CD4-positive, alpha-beta T cell treated with Interleukin-2 at 100 ng/mL for 4 hours (primary cell): ENCODE results near the gene LRRTM1.

Experiments used
- DNase-seq: peaks from one replicate; pipeline ENCODE4 v3.0.0-alpha.2; 2020; ENCODE audit warnings: low spot score

Gene LRRTM1

DNA sequence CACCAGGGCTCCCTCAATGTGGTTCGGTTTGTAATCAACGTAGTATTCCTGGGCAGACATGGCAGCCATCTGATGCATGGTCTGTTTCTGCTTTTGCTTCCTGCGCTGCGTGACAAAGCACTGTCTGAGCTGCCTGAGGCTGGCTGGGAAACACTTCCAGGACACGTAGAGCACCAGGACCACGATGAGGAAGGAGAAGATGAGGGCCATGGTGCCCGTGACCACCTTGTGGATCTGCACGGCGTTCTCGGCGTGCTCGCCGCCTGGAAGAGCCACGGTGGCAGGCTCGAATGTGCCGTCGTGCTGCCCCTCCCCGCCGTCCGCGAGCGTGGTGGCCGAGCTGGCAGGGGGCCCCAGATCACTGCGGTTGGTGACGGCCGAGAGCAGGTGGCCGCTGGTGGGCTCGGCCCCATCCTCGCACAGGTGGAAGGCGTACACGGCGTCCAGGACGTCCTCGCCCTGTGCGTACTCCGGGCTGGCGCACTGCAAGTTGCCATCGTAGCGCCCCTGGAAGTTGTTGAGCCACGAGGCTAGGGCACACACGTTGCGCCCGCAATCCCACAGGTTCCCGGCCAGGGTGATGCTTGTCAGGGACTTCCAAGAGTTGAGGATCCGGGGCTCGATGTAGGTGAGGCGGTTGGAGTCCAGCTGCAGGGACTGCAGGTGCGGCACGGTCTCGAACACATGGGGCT, 2.1 kb downstream of the LRRTM1 start:
- no peak for DNase-seq

DNA sequence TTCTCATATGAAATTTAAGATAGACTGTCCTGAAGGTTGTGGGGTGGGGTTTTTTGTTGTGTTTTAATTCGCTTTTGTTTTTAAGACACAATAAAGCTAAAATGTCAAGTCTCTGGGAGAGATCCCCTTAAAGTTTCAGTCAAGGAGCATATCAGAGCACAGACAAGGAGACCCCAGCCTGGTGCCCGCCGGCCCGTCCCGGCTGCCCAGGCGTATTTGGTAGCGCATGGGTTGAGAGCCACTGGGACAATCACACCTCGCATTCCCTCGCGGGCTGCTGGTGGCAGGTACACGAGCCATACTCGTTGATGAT, 2.6 kb downstream of the LRRTM1 start:
- no peak for DNase-seq

DNA sequence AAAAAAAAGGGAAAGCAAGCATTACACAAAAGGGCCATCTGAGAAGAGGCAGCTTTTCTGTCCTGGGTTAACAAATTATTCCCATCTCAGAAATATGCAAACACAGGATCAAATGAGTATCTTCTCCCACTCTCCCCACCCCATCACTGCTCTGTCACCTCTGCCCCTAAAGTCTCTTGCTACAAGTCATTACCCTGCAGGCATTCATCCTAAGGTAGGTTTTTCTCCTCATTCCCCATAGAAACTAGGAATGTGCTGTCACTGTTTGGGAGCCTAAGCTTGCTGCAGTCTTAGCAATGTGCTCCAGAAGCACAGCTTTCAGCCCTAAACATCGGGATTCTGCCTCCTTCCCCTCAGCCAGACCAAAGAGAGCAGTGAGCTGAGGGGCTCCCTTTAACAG, 3.6 kb downstream of the LRRTM1 start:
- DNase-seq: no peak

DNA sequence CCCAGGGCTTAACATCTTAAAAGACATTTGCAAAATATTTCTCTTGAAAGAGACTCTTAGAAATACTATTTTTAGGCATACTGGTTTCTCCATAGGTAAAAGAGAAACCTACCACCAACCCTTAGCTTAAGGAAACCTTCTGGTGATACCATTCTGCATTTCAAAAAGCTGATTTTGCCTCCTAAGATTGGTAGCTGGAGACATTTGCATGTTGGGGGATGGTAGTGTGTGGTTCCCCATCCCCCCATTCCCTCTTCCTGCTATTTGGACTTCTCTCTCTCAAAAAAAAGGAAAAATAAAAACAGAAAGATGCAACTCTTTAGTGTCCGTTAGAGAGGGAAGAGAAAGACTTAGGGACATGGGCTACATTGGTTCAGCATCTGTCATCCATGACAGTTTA, 4.2 kb downstream of the LRRTM1 start:
- no peak for DNase-seq

DNA sequence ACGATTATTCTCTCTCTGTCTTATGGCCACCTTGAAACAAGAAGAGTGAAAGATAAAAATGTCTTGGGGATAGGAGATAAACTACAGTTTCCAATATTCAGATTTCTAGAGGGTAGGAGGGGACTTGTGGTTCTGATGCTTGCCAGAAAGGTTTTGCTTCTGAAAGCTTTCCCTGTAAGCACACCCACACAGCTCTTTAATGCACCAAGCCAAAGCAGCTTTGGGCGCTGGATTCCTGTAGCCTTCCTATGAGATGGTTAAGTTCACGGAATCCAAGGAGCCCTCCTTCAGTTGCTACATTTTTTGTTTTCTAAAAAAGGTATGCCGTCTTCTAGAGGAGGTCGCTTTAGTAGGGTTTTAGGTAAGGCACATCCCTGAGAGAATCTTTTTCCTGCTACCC, 4.9 kb downstream of the LRRTM1 start:
- no peak for DNase-seq

DNA sequence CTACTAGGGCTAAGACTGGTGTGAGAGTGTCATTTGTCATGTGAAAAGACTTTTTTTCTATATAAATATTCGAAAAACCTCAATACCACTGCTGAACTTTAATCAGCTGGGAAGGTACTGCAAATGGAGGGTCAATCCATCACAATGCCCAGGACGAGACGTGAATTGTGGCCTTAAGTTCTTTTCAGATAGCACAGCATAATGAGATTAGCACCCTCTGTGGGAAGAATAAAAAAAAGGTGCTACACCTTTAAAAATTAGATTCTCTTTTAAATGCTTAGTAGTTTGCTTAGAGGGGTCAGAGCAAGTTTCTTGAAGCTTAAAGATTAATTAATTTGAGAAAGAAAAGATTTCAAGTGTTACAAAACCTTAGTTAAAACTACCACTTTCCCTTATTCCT, 5.6 kb downstream of the LRRTM1 start:
- no peak for DNase-seq

DNA sequence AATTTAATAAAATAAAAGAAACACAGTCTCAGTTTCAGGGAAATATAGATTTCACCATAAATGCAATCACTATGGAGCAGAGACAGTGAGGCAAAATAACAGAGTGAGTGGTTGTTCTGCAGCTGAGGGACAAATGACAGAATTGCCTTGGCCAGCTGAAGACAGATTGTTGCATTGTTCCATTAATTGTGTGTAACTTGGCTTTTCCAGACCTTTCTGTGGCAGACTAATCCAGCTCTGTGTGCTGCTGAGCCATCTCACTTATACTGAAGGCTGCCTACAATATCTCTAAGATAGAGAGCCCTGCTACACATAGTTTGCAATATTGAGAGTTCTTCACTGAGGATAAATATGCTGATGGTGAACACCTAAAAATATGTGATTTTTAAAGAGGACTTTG, 11.5 kb downstream of the LRRTM1 start:
- no peak for DNase-seq

DNA sequence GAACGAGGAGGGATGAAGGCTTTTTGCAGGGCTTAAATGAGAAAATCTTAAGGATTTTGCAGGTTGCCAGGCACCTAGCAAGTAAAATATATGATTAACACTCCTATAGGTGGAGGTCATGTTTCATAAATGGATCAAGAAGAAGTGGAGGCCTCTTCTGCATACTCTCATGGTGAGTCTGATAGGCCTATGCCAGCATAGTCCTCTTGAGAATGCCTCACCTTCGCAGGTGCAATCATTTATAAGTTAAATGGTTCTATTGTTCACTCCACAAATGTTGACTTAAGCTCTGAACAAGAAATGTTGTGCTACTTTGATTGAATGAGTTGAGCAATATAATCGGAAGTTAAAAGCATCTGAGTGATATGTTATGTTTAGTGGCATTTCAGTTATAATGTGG, 12.1 kb downstream of the LRRTM1 start:
- no peak for DNase-seq

DNA sequence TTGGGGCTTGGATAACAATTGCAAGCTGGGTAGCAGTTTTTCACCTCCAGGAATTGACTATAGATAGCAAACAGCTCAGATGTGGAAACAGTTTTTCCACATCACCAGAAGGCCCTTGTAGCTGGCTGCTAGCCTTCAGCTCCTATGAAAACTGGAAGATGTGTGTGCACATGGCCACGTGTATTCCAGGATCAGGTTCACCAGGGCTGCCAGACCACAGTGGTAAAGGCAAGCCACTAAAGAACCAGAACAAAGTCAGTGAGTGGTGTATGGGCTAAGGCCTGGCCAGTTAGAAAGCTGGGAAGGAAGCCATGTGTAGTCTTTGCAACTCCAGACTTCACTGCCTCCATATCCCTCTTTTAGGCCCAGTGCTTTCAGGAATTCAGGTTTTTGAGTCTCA, 12.9 kb downstream of the LRRTM1 start:
- no peak for DNase-seq

DNA sequence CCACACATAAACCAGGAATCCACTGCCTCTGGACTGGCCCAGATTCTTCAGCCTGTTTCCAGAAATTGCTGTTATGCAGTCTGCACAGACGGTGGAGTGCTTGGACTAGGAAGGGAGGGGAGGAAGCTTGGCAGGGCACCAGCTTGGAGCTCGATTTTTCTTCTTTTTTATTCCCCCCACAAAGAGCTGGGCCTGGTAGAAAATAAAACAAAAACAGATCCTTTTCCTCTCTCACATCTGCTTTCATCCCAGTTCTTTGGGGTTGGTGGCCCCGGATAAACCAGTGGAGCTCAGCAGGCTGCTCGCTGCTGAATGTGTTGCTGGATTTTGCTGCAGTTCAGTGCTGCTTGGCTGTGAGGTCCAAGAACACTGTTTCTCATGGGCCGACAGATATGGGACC, 16.0 kb downstream of the LRRTM1 start:
- DNase-seq: no peak

DNA sequence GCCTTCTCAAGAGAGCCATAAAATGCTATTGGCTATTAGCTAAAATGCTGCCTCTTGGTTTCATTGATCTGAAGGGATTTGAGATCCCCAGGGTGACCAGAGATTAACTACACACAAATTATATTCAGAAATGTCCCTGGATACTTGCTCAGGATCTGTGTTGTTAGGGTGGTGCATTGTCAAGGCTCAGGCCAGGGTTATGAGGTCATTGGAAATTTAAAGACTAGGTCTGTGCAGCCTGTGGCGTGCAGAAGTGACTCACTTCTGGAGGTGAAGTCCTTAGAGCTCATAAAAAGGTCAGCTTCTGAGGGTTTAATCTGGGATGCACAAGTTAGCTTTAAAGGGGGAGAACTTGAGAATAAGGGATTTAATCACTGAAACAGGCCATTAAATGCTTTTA, 23.5 kb downstream of the LRRTM1 start:
- DNase-seq: no peak

DNA sequence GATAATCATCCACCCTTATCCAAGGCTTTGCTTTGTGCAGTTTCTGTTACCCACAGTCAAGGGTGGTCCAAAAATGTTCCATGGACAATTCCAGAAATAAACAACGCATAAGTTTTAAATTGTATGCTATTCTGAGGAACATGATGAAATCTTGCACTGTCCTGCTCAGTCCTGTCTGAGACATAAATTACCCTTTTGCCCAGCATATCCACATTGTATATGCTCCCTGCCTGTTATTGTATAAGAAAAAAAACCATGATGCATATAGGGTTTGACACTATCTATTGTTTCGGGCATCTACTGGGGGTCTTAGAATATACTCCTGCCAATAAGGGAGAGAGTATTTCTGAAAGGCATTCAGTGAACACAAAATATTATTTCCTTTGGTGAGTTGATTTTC, 24.0 kb downstream of the LRRTM1 start:
- no peak for DNase-seq

DNA sequence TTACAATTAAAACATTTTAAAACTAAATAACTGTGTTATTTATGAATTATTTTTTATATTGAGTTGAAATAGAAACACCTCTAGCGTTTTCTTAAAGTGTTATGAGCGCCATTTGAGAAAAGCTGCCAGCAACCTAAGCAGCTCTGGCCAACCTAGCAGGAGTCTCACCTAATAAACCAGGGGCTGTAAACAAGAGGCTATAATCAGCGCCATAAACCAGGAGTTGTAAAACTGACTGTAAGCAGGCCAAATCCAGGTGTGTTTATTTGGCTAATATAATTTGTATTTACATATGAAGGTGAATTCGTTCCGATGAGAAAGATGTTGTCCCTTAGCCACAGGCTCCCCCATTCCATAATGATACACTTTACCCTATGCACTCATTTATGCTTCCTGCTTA, 34.7 kb downstream of the LRRTM1 start:
- no peak for DNase-seq

DNA sequence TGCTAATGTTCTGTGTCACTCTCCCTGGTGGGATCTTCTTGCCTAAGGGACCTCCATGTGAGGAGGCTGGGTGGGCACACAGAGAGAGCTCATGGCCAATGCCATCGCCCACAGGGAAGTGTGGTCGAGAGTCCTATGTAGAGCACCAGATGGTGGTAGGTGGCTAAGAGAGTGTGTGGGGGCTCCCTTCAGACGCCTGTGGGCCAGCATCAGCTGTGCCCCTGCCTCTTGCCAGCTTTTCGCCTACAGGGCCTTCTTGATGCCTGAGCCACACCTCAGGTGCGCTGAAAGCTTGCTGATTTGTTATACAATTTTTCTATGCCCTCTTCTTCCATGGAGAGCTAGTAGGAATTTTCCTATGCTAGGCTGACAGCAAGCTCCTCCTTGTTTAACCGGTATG, 38.3 kb downstream of the LRRTM1 start:
- no peak for DNase-seq

DNA sequence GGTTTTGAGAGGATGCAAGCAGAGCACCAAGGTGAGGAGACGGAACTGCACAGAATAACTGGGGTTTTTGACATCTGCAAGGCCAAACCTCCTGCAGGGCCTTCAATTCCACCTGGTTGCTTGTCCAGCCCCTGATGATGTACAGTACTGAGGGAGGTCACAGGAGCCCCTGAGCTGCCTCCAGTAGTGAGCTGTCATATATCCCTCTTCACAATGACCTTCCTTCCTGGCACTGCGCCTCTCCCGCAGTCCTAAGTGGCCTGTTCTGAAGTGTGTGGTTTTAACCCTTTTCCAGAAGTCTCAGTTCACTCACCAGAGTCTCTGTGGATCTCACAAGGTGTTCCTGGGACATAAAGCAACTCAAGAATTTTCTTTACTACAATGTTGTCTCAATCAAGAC, 45.3 kb downstream of the LRRTM1 start:
- no peak for DNase-seq

DNA sequence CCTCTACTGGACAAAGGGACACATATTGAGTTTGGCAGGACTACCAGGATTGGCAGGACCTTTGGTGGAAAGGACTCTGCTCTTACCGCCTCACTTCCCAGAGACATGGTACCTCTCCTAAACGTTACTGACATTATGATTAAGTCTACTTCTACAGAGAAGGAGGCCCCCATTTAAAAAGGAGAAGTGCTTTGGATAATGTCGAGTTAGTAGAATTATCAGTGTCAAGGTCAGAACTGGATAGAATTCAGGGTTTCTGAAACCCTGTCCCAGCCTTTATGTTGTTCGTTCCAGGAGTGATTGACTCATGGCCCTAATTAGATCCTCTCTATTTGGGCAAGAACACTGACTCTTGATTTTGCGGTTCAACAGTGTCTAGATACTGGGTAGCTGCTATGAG, 45.8 kb downstream of the LRRTM1 start:
- no peak for DNase-seq

DNA sequence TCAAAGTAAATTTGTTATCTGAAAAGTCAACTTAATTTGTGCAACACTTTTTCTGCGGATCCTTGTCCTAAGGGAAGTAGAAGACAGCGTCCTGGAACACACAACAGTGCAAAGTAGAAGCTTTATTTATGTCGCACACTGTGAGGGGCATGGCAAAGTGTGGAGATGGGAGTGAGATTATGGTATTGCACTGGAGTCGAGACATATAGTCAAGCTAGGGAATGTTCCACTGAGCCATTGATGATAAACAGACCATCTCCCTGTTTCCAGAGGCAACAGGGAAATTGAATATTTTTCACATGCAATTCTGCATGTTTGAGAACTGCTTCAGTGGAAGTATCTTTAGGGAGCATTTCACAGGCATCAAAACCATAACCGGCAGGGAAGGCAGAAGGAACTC, 46.2 kb downstream of the LRRTM1 start:
- DNase-seq: no peak

DNA sequence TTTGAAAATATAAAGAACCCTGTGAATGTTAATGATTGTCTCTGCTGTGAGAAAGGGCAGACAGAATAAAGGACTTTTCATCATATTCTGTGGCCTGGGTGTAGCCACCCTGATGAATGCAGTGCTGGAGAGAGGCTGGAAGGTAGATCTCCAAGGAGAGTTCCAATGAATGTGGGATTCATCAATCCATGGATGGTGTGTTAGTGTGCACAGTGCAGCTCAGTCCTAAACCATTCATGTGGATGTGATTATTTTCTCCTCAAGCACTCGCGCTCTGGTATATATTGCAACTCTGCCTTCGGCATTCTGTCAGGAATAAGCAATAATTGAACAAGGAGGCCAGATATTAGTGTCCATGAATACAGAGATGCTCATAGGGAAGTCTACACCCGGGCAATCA, 47.1 kb downstream of the LRRTM1 start:
- no peak for DNase-seq

DNA sequence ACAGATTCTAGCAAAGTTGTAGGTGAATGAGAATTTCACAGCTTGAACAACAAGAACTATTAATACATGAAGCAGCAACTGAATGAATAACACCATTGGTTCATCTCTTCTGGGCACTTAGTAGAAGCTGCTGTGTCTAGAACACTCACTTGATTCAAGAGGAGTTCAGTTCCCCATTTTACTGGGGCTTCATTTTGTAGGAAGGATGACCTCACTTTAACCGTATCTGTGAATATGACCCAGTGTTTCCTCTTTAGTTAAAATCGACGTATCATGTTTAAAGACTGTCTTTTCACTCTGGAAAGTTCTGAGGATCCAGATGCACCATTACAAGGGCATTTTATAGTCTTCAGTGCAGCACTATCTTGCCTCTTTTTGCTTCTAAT, 47.8 kb downstream of the LRRTM1 start:
- DNase-seq: no peak

DNA sequence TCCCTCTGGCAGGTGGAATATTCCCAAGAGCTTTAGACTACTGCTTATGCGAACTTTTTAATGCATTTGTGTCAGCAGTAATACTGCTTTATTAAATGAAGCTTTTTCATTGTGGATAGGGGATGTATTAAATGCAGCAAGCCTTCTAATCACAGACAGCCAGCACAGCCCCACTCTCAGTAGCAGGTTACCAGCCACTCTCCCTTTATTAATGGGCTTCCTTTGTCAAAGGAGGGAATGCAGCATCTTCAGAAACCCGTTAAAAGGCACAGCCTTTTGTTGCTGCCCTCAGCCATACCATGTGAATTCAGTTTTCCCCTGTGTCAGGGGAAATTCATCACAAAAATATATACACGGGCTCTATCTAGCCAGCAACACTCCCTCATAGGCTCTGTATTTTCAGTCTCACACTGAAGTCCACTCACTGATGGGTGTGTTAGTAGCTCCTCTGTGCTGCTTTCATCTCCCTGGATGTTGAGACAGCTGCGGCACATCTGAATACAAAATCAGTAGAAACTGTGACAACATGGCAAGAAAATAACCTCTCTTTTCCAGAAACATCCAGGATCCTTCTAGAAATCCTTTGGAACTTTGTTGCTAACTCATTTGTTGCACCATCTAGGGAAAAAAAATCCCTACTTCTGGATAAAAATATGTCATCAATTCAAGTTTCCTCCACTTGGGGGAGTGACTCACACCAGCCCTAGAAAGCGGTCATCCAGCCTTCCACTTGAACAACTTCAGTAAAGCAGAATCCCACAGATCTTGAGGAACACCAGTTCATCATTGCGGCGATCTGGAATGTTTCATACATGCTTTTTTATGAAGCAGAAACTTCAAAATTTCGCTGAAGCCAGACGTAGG, 48.4 kb downstream of the LRRTM1 start:
- no peak for DNase-seq

DNA sequence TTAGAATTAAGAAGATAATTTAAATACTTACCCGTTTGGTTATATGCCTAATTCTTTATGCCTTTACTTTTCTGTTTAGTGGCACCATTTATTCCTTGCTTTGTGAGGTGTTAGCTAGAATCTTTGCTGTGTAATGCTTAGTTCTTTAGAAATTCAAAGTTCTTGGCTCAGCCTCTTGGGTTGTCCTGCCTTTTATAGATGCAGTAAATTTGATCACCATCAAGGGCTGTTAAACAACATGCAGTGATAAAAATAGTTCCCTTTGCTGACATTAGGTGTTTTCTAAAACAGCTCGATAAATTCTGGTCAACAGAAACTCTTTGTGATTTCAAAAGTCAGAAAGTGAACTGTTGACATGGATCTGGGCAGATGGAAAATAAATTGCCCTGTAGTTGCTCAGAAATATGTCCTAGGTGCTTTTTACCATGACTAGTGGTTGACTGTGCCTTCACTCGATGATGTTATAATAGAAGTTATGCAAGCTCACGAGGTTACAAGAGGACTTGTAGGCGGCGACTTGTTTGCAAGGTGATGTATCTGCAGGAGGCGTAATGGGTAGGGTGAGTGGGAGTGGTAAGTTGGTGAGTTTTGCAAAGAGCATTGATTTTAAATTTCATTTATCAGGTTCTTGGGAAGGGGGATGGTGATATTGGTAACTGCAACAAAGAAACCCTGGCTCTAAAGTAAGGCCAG, 52.1 kb downstream of the LRRTM1 start:
- DNase-seq: no peak
